HL-60 (cell line): ENCODE measurements around the gene MUL1.

Source experiments
- DNase-seq, 2 experiments: peaks; one replicate each; pipeline ENCODE4 v3.0.0-alpha.2; 2010 to 2020; ENCODE audit warnings: low read depth in 1 of 2, low spot score in 1 of 2
- H3K27ac ChIP-seq: fragments of 250-450 bp; sonication (Bioruptor Pico); replicated peaks from 2 replicates; pipeline ENCODE4 v1.5.1; 2020; ENCODE audit warnings: mild to moderate bottlenecking, moderate library complexity
- H3K27me3 ChIP-seq: fragments of 250-450 bp; sonication (Bioruptor Pico); 2 replicates; pipeline ENCODE4 v1.5.1; 2021; ENCODE audit warnings: mild to moderate bottlenecking, moderate library complexity; ENCODE audit not compliant: insufficient read depth, poor library complexity, severe bottlenecking
- H3K4me3 ChIP-seq: replicated peaks from 2 replicates; pipeline ENCODE4 v1.5.1; 2011; ENCODE audit warnings: mild to moderate bottlenecking, control low read depth, low read length; ENCODE audit not compliant: insufficient read depth
- CTCF ChIP-seq: IDR thresholded peaks from one replicate; pipeline ENCODE4 v1.5.1; 2011; ENCODE audit warnings: low read length, control low read depth, inconsistent platforms; ENCODE audit not compliant: insufficient read depth
- GABPA ChIP-seq: IDR thresholded peaks from 2 replicates; pipeline ENCODE4 v1.6.1; 2012; ENCODE audit warnings: low read depth
- POLR2AphosphoS5 ChIP-seq: IDR thresholded peaks from 2 replicates; pipeline ENCODE4 v1.6.1; 2012; ENCODE audit warnings: low read depth
- REST ChIP-seq: IDR thresholded peaks from 2 replicates; pipeline ENCODE4 v1.6.1; 2012; ENCODE audit warnings: low read depth; ENCODE audit not compliant: insufficient replicate concordance
- SPI1 ChIP-seq: IDR thresholded peaks from 2 replicates; pipeline ENCODE4 v1.6.1; 2012; ENCODE audit warnings: low read depth, mild to moderate bottlenecking, borderline replicate concordance

Gene MUL1

GRCh38 chr1:20469406-20470076 is 38.4 kb downstream of the MUL1 start:
- no peak overlapping the region for H3K27ac ChIP-seq
- H3K27me3 ChIP-seq = peaks cover 3% of the 10 kb centered on the region
- TF ChIP-seq GABPA (no peak), CTCF (no peak), REST (no peak)
- no peak for DNase-seq
- no peak overlapping the region for H3K4me3 ChIP-seq

GRCh38 chr1:20466273-20466672 is 41.7 kb downstream of the MUL1 start:
- no peak for DNase-seq
- no peak overlapping the region for H3K27ac ChIP-seq
- no peak overlapping the region for H3K4me3 ChIP-seq
- no peaks in the 10 kb centered on the region for H3K27me3 ChIP-seq
- no peak for TF ChIP-seq REST
- no peak for TF ChIP-seq CTCF
- TF ChIP-seq SPI1 = no peak
- no peak for TF ChIP-seq POLR2AphosphoS5
- TF ChIP-seq GABPA = no peak

GRCh38 chr1:20465187-20465586 is 42.8 kb downstream of the MUL1 start:
- no peak overlapping the region for H3K4me3 ChIP-seq
- no peak for TF ChIP-seq REST
- TF ChIP-seq POLR2AphosphoS5 = no peak
- TF ChIP-seq CTCF = no peak
- no peak for TF ChIP-seq GABPA
- TF ChIP-seq SPI1 = no peak
- H3K27ac ChIP-seq = no peak overlapping the region
- H3K27me3 ChIP-seq = no peaks in the 10 kb centered on the region
- no peak for DNase-seq
